HCT116 (cell line): ENCODE results near the gene DMXL2. TPM values are rescaled to one million over a fixed set of nuclear protein-coding genes. Genes with fewer than 3 reads are reported as not detected.

Experiments used
- ATAC-seq: fragments of 200-7000 bp; cut with Tn5 transposase; 2 replicates; pipeline ENCODE4 v1.9.1; 2020; ENCODE audit warnings: mild to moderate bottlenecking, moderate library complexity
- BruUV-seq: library from RNA; stranded (reverse); fragments of 400-500 nt; replicated peaks from 2 replicates; lab custom pipeline; 2021; lab: Mats Ljungman, UMichigan
- CTCF ChIA-PET: fragments of 300-600 bp; sonication (Branson Sonifier 250); formaldehyde crosslinking; loops from one replicate; lab custom pipeline; 2021; ENCODE audit warnings: antibody characterized with exemption; lab: Charles Lee
- POLR2A ChIA-PET: fragments of 300-600, 350-600 bp; sonication (Branson Sonifier 250); formaldehyde crosslinking; loops from one replicate; lab custom pipeline; 2021; ENCODE audit warnings: antibody characterized with exemption; lab: Charles Lee
- RAD21 ChIA-PET, 2 experiments: fragments of 300-600 bp; sonication (Branson Sonifier 250); formaldehyde crosslinking; loops; one replicate each; lab custom pipeline; 2023; ENCODE audit warnings: low total read pairs in 2 of 2; ENCODE audit not compliant: uncharacterized antibody in 2 of 2, unreplicated experiment in 2 of 2, low non-redundant PET in 1 of 2; lab: Charles Lee
- DNase-seq: peaks from one replicate; pipeline ENCODE4 v3.0.0-alpha.2; 2010; ENCODE audit warnings: low read depth, low spot score
- H2AFZ ChIP-seq: fragments of 200-600 bp; shearing (Covaris generic), sonication (generic); 2 replicates; pipeline ENCODE4 v1.6.1; 2017; ENCODE audit warnings: low read depth, mixed run types, mixed read lengths, antibody characterized with exemption, low read length; ENCODE audit not compliant: poor library complexity, severe bottlenecking
- H3K27ac ChIP-seq: 2 replicates; pipeline ENCODE4 v1.5.1; 2012; ENCODE audit warnings: low read depth, low read length
- H3K27me3 ChIP-seq: fragments of 200-600 bp; sonication (generic); 2 replicates; pipeline ENCODE4 v1.6.1; 2016; ENCODE audit warnings: mixed run types, low read length, mixed read lengths; ENCODE audit not compliant: insufficient read depth
- H3K36me3 ChIP-seq, 2 experiments: fragments of 200-500 bp in 1 of 2; fragments of 200-600 bp in 1 of 2; sonication (Bioruptor generic) in 1 of 2; sonication (generic) in 1 of 2; 2 replicates each; pipeline versions ENCODE4 v1.5.1 to v1.6.1; 2014 to 2016; ENCODE audit warnings: low read length in 2 of 2, inconsistent platforms in 1 of 2, mixed read lengths in 1 of 2, mixed run types in 1 of 2; ENCODE audit not compliant: insufficient read depth in 2 of 2, control insufficient read depth in 1 of 2
- H3K4me1 ChIP-seq, 2 experiments: fragments of 200-600 bp in 1 of 2; sonication (generic) in 1 of 2; 2 replicates each; pipeline versions ENCODE4 v1.5.1 to v1.6.1; 2012 to 2017; ENCODE audit warnings: low read length in 2 of 2, inconsistent platforms in 1 of 2, mild to moderate bottlenecking in 1 of 2, mixed read lengths in 1 of 2, mixed run types in 1 of 2, moderate library complexity in 1 of 2; ENCODE audit not compliant: insufficient read depth in 2 of 2, control insufficient read depth in 1 of 2
- H3K4me2 ChIP-seq: fragments of 200-600 bp; sonication (generic); 2 replicates; pipeline ENCODE4 v1.6.1; 2017; ENCODE audit warnings: mixed run types, low read length, mixed read lengths
- H3K4me3 ChIP-seq, 2 experiments: fragments of 200-600 bp in 1 of 2; sonication (generic) in 1 of 2; replicated peaks in 1 of 2; 2 replicates each; pipeline ENCODE4 v1.5.1; 2011 to 2016; ENCODE audit warnings: low read length in 2 of 2, control low read depth in 1 of 2, low read depth in 1 of 2, mild to moderate bottlenecking in 1 of 2, mixed read lengths in 1 of 2, mixed run types in 1 of 2
- H3K79me2 ChIP-seq: fragments of 200-600 bp; sonication (generic); 2 replicates; pipeline ENCODE4 v1.6.1; 2017; ENCODE audit warnings: mild to moderate bottlenecking, mixed run types, low read length, moderate library complexity, mixed read lengths; ENCODE audit not compliant: insufficient read depth
- H3K9ac ChIP-seq: fragments of 200-600 bp; sonication (generic); 2 replicates; pipeline ENCODE4 v1.6.1; 2016; ENCODE audit warnings: low read length, mixed read lengths
- H3K9me2 ChIP-seq: fragments of 200-600 bp; sonication (generic), shearing (Covaris generic); 2 replicates; pipeline ENCODE4 v1.6.1; 2017; ENCODE audit warnings: mixed run types, mild to moderate bottlenecking, moderate library complexity; ENCODE audit not compliant: insufficient read depth
- H3K9me3 ChIP-seq, 2 experiments: fragments of 200-500 bp in 1 of 2; fragments of 200-600 bp in 1 of 2; sonication (Bioruptor generic) in 1 of 2; sonication (generic) in 1 of 2; 2 replicates each; pipeline ENCODE4 v1.6.1; 2014 to 2017; ENCODE audit warnings: low read length in 2 of 2, mixed read lengths in 2 of 2, inconsistent platforms in 1 of 2, low read depth in 1 of 2, mild to moderate bottlenecking in 1 of 2, mixed run types in 1 of 2, moderate library complexity in 1 of 2; ENCODE audit not compliant: control insufficient read depth in 1 of 2, insufficient read depth in 1 of 2
- H4K20me1 ChIP-seq: fragments of 200-600 bp; sonication (generic), shearing (Covaris generic); 2 replicates; pipeline ENCODE4 v1.6.1; 2017; ENCODE audit warnings: mixed run types, mild to moderate bottlenecking, moderate library complexity; ENCODE audit not compliant: insufficient read depth
- ELF1 ChIP-seq: IDR thresholded peaks from 2 replicates; pipeline ENCODE4 v1.6.1; 2012; ENCODE audit warnings: low read depth, borderline replicate concordance
- EZH2phosphoT487 ChIP-seq: fragments of 200-600 bp; IDR thresholded peaks from 2 replicates; pipeline ENCODE4 v1.6.1; 2018; ENCODE audit warnings: antibody characterized with exemption, borderline replicate concordance
- POLR2A ChIP-seq: IDR thresholded peaks from 2 replicates; pipeline ENCODE4 v1.7.0; 2011; ENCODE audit warnings: borderline replicate concordance; ENCODE audit not compliant: insufficient read depth, insufficient read length; ENCODE audit errors: extremely low read depth
- SRF ChIP-seq: IDR thresholded peaks from 2 replicates; pipeline ENCODE4 v1.6.1; 2012; ENCODE audit warnings: low read depth
- YY1 ChIP-seq: IDR thresholded peaks from 2 replicates; pipeline ENCODE4 v1.6.1; 2011; ENCODE audit warnings: low read length, low read depth, moderate library complexity, mild to moderate bottlenecking; ENCODE audit not compliant: insufficient replicate concordance; ENCODE audit errors: extremely low read depth
- ZFX ChIP-seq: fragments of 450-650 bp; IDR thresholded peaks from 2 replicates; pipeline ENCODE4 v1.6.1; 2017
- ZNF274 ChIP-seq: fragments of 200-500 bp; sonication (Bioruptor generic); IDR thresholded peaks from 2 replicates; pipeline ENCODE4 v1.6.1; 2014; ENCODE audit warnings: mild to moderate bottlenecking, low read depth, low read length, inconsistent platforms
- intact Hi-C: fragments of 100-400 bp; cut with micrococcal nuclease; formaldehyde crosslinking; loops from 2 replicates; pipeline ENCODE4 v1.10.0; 2022
- total RNA-seq: library from RNA; stranded (reverse); gene quantifications from one replicate; pipeline ENCODE4 v1.2.1, GENCODE V29; 2021; ENCODE audit not compliant: unreplicated experiment
- TF ChIP-seq, protein P1 (sequence below), 3 experiments: fragments of 200-600 bp in 1 of 3; sonication (generic) in 1 of 3; IDR thresholded peaks in 2 of 3; conservative IDR thresholded peaks in 1 of 3; 2 replicates each; pipeline ENCODE4 v1.5.1; 2012 to 2017; ENCODE audit warnings: low read depth in 2 of 3, low read length in 2 of 3, antibody characterized with exemption in 1 of 3, borderline replicate concordance in 1 of 3, control low read depth in 1 of 3, mild to moderate bottlenecking in 1 of 3, mixed read lengths in 1 of 3, mixed run types in 1 of 3, moderate library complexity in 1 of 3; ENCODE audit not compliant: insufficient read depth in 1 of 3

DMXL2 gene
- total RNA-seq, 1 experiment from 2014 or later, result 21.5 TPM

DNA sequence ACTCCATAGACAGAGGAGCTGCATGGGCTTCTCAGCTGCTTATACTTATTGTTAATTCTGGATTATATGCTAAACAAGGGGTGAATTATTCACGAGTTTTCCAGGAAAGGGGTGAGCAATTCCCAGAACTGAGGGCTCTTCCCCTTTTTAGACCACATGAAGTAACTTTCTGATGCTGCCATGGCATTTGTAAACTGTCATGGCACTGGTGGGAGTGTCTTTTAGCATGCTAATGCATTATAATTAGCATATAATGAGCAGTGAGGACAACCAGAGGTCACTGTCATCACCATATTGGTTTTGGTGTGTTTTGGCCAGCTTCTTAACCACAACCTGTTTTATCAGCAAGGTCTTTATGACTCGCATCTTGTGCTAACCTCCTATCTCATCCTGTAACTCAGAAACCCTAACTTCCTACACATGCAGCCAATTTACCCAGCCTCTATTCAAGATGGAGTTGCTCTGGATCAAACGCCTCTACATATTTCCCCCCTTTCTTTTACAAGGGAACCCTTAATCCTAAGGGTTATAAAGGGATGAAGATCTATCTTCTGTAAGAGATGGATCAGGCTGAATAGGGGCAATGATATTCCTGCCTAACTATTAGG, 12.1 kb upstream of the DMXL2 start:
- Histone ChIP-seq H3K9me3 (no peaks in the 10 kb centered on the region), H3K36me3 (no peaks in the 10 kb centered on the region), H3K9me2 (no peaks in the 10 kb centered on the region), H3K27ac (no peak overlapping the region), H3K4me3 (no peak overlapping the region), H3K79me2 (no peaks in the 10 kb centered on the region), H3K4me1 (no peaks in the 10 kb centered on the region), H3K9ac (no peak overlapping the region), H4K20me1 (no peaks in the 10 kb centered on the region), H3K4me2 (no peak overlapping the region), H3K27me3 (no peaks in the 10 kb centered on the region), H2AFZ (no peak overlapping the region)
- ChIA-PET RAD21 (no interaction called here), CTCF (no interaction called here), POLR2A (no interaction called here)
- intact Hi-C loops, result no loop called here
- ATAC-seq, result no peak
- TF ChIP-seq ZNF274 (no peak), EZH2phosphoT487 (no peak), POLR2A (no peak), YY1 (no peak), SRF (no peak)
- TF ChIP-seq, protein P1, sequence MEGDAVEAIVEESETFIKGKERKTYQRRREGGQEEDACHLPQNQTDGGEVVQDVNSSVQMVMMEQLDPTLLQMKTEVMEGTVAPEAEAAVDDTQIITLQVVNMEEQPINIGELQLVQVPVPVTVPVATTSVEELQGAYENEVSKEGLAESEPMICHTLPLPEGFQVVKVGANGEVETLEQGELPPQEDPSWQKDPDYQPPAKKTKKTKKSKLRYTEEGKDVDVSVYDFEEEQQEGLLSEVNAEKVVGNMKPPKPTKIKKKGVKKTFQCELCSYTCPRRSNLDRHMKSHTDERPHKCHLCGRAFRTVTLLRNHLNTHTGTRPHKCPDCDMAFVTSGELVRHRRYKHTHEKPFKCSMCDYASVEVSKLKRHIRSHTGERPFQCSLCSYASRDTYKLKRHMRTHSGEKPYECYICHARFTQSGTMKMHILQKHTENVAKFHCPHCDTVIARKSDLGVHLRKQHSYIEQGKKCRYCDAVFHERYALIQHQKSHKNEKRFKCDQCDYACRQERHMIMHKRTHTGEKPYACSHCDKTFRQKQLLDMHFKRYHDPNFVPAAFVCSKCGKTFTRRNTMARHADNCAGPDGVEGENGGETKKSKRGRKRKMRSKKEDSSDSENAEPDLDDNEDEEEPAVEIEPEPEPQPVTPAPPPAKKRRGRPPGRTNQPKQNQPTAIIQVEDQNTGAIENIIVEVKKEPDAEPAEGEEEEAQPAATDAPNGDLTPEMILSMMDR (IDR thresholded peaks at IDR 0.05 in 2 of 3, conservative IDR thresholded peaks at IDR 0.05 in 1 of 3; ENCODE audit: borderline replicate concordance in 1 of 3, insufficient read depth in 1 of 3, low read depth in 2 of 3, low read length in 2 of 3), result no peak
- no TSS peak for BruUV-seq
- no peak for DNase-seq

DNA sequence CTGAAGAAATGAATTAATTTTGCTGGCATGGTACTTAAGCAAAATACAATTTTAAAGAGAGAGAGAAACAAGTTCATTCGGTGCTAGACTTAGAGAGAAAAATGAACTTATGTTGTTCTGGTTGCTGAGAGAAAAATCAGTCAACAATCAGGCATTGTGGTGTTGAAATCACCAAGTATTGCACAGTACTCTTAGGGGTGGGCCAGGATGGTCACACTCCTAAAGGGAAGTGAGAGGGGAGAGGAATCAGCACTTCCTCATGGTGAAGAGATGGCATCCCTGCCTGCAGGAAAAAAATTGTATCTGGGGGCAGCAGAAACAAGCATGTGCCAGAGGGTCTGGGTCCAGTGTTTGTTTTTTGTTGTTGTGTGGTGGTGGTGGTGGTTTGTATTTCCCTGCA, 7.0 kb upstream of the DMXL2 start:
- ChIA-PET POLR2A (no interaction called here), RAD21 (no interaction called here), CTCF (no interaction called here)
- Histone ChIP-seq H4K20me1 (no peaks in the 10 kb centered on the region), H2AFZ (no peak overlapping the region), H3K9me3 (no peaks in the 10 kb centered on the region), H3K27me3 (no peaks in the 10 kb centered on the region), H3K4me1 (no peaks in the 10 kb centered on the region), H3K4me2 (no peak overlapping the region), H3K9me2 (no peaks in the 10 kb centered on the region), H3K36me3 (no peaks in the 10 kb centered on the region), H3K9ac (no peak overlapping the region), H3K79me2 (no peaks in the 10 kb centered on the region), H3K4me3 (no peak overlapping the region), H3K27ac (no peak overlapping the region)
- no TSS peak for BruUV-seq
- intact Hi-C loops, result no loop called here
- ATAC-seq (no peak), DNase-seq (no peak)
- TF ChIP-seq ZFX (no peak), YY1 (no peak), ELF1 (no peak)
- TF ChIP-seq, protein P1 (IDR thresholded peaks at IDR 0.05 in 2 of 3, conservative IDR thresholded peaks at IDR 0.05 in 1 of 3; ENCODE audit: borderline replicate concordance in 1 of 3, insufficient read depth in 1 of 3, low read depth in 2 of 3, low read length in 2 of 3), result no peak
